ENCODE results near the gene FRK.

GRCh38 chr6:116062496-116062895 is 1.8 kb upstream of the FRK start:
- TF ChIP-seq POLR2AphosphoS5 (IDR thresholded peaks at IDR 0.05; ENCODE audit: low read depth, low read length) (no peak), POLR2A (IDR thresholded peaks at IDR 0.05; ENCODE audit: low read depth, low read length) (no peak)

Measured in GM12892 (cell line).